ENCODE measurements around the gene AKAP8. TPM values are rescaled to one million over a fixed set of nuclear protein-coding genes. Genes with fewer than 3 reads are reported as not detected.

AKAP8 gene
- total RNA-seq, 1 experiment from 2014 or later = 59.5 TPM

GRCh38 chr19:15371119-15371518, 8.5 kb downstream of the AKAP8 start:
- no peak overlapping the region for H2BK20ac ChIP-seq (ENCODE audit: low read depth, low read length, poor library complexity, severe bottlenecking)
- H3K4ac ChIP-seq (ENCODE audit: low read depth, low read length) = no peak overlapping the region
- Mint-ChIP-seq H3K4me1 (peaks cover 0 to 2% of the 10 kb centered on the region in 2 experiments; a peak in 1 of 4 replicates), H3K4me3 (no peak overlapping the region), H3K27ac (no peak overlapping the region), H3K9me3 (no peaks in the 10 kb centered on the region), H3K27me3 (ENCODE audit: low read depth) (no peaks in the 10 kb centered on the region; the same call in 1 of the 2 replicates), H3K36me3 (ENCODE audit: insufficient read depth in 1 of 3, low read depth in 3 of 3) (peaks cover 53 to 80% (median 75%) of the 10 kb centered on the region in 3 experiments)
- H3K9me3 ChIP-seq (ENCODE audit: control insufficient read depth, low read depth, low read length) = no peaks in the 10 kb centered on the region
- no peak overlapping the region for H3K27ac ChIP-seq (ENCODE audit: insufficient read length, low read depth, low read length)
- H2BK120ac ChIP-seq (ENCODE audit: low read depth, low read length, poor library complexity, severe bottlenecking) = no peak overlapping the region
- DNase-seq = no peak
- no peak for TF ChIP-seq CTCF (conservative IDR thresholded peaks at IDR 0.05)
- no CpG with 5 or more reads among the region's 7 CpGs for WGBS (ENCODE audit: extremely low coverage, insufficient read length, low lambda C conversion rate)
- no peaks in the 10 kb centered on the region for H4K20me1 ChIP-seq (ENCODE audit: control insufficient read depth, insufficient read depth, insufficient read length)
- H4K8ac ChIP-seq (replicated peaks; ENCODE audit: insufficient read length, low read depth, low read length) = no peak overlapping the region
- H3K56ac ChIP-seq (ENCODE audit: insufficient read length, low read depth, low read length) = no peak overlapping the region
- no peak overlapping the region for H2AK5ac ChIP-seq (ENCODE audit: insufficient read length, low read length)
- H3K79me2 ChIP-seq (ENCODE audit: insufficient read depth, low read length) = peaks cover 8% of the 10 kb centered on the region; the same call in 1 of the 2 replicates
- no peak overlapping the region for H3K18ac ChIP-seq (ENCODE audit: insufficient read length, low read depth, low read length)
- no peak overlapping the region for H3K14ac ChIP-seq (ENCODE audit: insufficient read depth, low read length)
- H2BK15ac ChIP-seq (ENCODE audit: low read depth, low read length) = no peak overlapping the region
- H2AFZ ChIP-seq (ENCODE audit: low read length) = no peak overlapping the region
- no peaks in the 10 kb centered on the region for H3K23me2 ChIP-seq (ENCODE audit: insufficient read length, low read depth, low read length, poor library complexity, severe bottlenecking)
- H3K4me2 ChIP-seq (ENCODE audit: insufficient read depth, insufficient read length, low read length) = no peak overlapping the region
- no peak overlapping the region for H4K5ac ChIP-seq (ENCODE audit: insufficient read length, low read depth, low read length)
- no peak overlapping the region for H2BK5ac ChIP-seq (ENCODE audit: insufficient read length, low read length)
- H3K4me1 ChIP-seq (ENCODE audit: insufficient read depth, low read length) = no peaks in the 10 kb centered on the region
- no peak overlapping the region for H3K9ac ChIP-seq (ENCODE audit: extremely low read depth, insufficient read length, low read length)
- no peak overlapping the region for H3K23ac ChIP-seq (ENCODE audit: insufficient read length, low read depth, low read length)
- no peaks in the 10 kb centered on the region for H3K27me3 ChIP-seq (ENCODE audit: insufficient read depth, low read length)
- no peak overlapping the region for H3T11ph ChIP-seq (ENCODE audit: low read length)
- H3K79me1 ChIP-seq (ENCODE audit: insufficient read depth, low read depth, low read length, poor library complexity, severe bottlenecking) = no peaks in the 10 kb centered on the region
- no peak overlapping the region for H2BK12ac ChIP-seq (ENCODE audit: insufficient read length, low read depth, low read length)
- H4K91ac ChIP-seq (ENCODE audit: insufficient read length, low read depth, low read length) = no peak overlapping the region
